PFSK-1 (cell line): ENCODE results near the gene GNA15.

Source experiments
- FOXP2 ChIP-seq: optimal IDR thresholded peaks from 2 replicates; pipeline ENCODE3; 2011; ENCODE audit warnings: borderline replicate concordance, control low read depth, inconsistent platforms; ENCODE audit not compliant: insufficient read depth; ENCODE audit errors: extremely low read length, extremely low read depth
- POLR2AphosphoS5 ChIP-seq: IDR thresholded peaks from 2 replicates; pipeline ENCODE4 v1.6.1; 2012; ENCODE audit warnings: low read depth, mild to moderate bottlenecking, control low read depth, low read length, moderate library complexity
- TAF1 ChIP-seq: IDR thresholded peaks from 2 replicates; pipeline ENCODE4 v1.6.1; 2012; ENCODE audit warnings: low read length, control low read depth, borderline replicate concordance; ENCODE audit not compliant: insufficient read depth
- TF ChIP-seq, protein P1 (sequence below), 2 experiments: IDR thresholded peaks; 2 replicates each; pipeline versions ENCODE4 v1.6.1 to v1.8.0; 2011 to 2012; ENCODE audit warnings: low read depth in 2 of 2, low read length in 2 of 2, control low read depth in 1 of 2, inconsistent platforms in 1 of 2, mild to moderate bottlenecking in 1 of 2, moderate library complexity in 1 of 2; ENCODE audit not compliant: insufficient read depth in 1 of 2

- TF ChIP-seq, protein P1, sequence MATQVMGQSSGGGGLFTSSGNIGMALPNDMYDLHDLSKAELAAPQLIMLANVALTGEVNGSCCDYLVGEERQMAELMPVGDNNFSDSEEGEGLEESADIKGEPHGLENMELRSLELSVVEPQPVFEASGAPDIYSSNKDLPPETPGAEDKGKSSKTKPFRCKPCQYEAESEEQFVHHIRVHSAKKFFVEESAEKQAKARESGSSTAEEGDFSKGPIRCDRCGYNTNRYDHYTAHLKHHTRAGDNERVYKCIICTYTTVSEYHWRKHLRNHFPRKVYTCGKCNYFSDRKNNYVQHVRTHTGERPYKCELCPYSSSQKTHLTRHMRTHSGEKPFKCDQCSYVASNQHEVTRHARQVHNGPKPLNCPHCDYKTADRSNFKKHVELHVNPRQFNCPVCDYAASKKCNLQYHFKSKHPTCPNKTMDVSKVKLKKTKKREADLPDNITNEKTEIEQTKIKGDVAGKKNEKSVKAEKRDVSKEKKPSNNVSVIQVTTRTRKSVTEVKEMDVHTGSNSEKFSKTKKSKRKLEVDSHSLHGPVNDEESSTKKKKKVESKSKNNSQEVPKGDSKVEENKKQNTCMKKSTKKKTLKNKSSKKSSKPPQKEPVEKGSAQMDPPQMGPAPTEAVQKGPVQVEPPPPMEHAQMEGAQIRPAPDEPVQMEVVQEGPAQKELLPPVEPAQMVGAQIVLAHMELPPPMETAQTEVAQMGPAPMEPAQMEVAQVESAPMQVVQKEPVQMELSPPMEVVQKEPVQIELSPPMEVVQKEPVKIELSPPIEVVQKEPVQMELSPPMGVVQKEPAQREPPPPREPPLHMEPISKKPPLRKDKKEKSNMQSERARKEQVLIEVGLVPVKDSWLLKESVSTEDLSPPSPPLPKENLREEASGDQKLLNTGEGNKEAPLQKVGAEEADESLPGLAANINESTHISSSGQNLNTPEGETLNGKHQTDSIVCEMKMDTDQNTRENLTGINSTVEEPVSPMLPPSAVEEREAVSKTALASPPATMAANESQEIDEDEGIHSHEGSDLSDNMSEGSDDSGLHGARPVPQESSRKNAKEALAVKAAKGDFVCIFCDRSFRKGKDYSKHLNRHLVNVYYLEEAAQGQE (IDR thresholded peaks at IDR 0.05; ENCODE audit: insufficient read depth in 1 of 2, low read depth in 2 of 2, low read length in 2 of 2), result no peak
- TF ChIP-seq POLR2AphosphoS5 (no peak), TAF1 (no peak), FOXP2 (no peak)
Observed at GRCh38 chr19:3157096-3157845, 21.4 kb downstream of the GNA15 start.
